ENCODE measurements around the gene PUSL1.

Gene PUSL1

DNA sequence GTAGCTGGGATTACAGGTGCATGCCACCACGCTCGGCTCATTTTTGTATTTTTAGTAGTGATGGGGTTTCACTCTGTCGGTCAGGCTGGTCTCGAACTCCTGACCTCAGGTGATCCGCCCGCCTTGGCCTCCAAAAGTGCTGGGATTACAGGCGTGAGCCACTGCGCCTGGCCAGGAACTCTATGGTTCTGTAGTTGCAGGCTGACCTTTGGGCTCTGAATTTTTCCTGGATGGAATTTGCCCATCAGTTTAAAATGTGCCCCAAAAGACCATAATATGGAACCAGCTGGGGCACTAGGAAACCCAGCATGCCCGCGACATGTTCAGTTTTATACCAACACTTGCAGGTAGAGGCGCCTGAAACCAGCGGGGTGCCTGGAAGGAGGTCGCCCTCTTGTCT is 29.8 kb upstream of the PUSL1 start:
- TF ChIP-seq, protein P1, sequence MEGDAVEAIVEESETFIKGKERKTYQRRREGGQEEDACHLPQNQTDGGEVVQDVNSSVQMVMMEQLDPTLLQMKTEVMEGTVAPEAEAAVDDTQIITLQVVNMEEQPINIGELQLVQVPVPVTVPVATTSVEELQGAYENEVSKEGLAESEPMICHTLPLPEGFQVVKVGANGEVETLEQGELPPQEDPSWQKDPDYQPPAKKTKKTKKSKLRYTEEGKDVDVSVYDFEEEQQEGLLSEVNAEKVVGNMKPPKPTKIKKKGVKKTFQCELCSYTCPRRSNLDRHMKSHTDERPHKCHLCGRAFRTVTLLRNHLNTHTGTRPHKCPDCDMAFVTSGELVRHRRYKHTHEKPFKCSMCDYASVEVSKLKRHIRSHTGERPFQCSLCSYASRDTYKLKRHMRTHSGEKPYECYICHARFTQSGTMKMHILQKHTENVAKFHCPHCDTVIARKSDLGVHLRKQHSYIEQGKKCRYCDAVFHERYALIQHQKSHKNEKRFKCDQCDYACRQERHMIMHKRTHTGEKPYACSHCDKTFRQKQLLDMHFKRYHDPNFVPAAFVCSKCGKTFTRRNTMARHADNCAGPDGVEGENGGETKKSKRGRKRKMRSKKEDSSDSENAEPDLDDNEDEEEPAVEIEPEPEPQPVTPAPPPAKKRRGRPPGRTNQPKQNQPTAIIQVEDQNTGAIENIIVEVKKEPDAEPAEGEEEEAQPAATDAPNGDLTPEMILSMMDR (IDR thresholded peaks at IDR 0.05), result no peak
- DNase-seq (ENCODE audit: low spot score), result no peak
- no peak overlapping the region for H3K27ac ChIP-seq
- H3K4me3 ChIP-seq, result no peak overlapping the region

DNA sequence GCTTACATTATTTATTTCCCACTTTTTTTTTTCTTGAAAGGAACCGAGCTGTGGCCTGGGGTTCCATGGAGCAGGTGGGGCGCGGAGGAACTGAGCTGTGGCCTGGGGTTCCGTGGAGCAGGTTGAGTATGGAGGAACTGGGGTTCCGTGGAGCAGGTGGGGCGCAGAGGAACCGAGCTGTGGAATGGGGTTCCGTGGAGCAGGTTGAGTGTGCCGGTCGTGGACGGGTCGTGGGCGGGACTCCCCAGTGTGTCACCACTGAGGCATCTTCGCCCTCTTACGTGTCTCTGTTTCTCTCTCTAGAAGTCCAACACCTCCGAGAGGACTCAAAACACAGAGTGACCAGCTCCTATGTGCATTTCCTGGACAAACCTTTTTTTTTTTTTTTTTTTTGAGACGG is 29.4 kb upstream of the PUSL1 start:
- Histone ChIP-seq H3K27ac (no peak overlapping the region), H3K4me3 (no peak overlapping the region)
- TF ChIP-seq, protein P1 (IDR thresholded peaks at IDR 0.05), result no peak
- no peak for DNase-seq (ENCODE audit: low spot score)

- TF ChIP-seq, protein P1 (IDR thresholded peaks at IDR 0.05), result no peak
- no peak for DNase-seq (ENCODE audit: low spot score)
- Histone ChIP-seq H3K27ac (no peak overlapping the region), H3K4me3 (no peak overlapping the region)
These were observed 27.5 kb upstream of the PUSL1 start for GRCh38 chr1:1280782-1281481.

DNA sequence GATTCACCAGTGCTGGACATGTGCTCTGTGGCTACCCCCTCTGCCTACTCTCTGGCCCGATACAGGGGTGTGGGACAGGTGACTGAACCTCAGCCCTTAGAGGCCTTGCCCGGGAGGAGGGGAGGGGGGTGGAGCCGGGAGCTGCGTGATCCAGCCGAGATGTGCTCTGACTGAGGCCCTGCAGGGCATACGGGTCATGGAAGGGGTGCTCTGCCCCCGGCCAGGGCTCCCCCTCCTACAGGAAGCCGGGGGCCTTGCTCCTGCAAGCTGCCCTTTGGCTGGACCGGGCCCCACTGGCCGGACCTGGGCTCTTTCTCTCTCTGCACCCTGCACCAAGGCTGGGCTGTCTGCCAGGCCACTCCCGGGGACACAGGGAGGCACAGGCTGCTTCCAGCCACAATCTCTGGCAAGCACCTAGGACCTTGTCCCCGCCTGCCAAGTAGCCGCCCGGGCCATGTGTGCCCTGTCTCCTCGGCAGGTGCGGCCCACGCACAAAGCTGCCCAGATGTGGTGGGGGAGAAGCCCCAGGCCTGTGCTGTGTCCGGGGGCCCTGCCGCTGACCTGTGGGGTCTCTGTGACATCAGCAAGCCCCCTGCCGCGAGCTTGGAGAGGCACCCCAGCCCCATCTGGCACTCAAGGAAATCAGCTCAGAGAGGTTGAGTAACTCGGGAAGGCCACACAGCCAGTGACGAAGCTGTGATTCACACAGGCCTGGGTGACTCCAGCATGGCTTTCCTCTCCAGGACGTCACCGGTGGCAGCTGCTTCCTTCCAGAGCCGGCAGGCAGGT is 26.7 kb upstream of the PUSL1 start:
- DNase-seq (ENCODE audit: low spot score), result no peak
- H3K4me3 ChIP-seq, result no peak overlapping the region
- TF ChIP-seq, protein P1 (IDR thresholded peaks at IDR 0.05), result no peak
- no peak overlapping the region for H3K27ac ChIP-seq

DNA sequence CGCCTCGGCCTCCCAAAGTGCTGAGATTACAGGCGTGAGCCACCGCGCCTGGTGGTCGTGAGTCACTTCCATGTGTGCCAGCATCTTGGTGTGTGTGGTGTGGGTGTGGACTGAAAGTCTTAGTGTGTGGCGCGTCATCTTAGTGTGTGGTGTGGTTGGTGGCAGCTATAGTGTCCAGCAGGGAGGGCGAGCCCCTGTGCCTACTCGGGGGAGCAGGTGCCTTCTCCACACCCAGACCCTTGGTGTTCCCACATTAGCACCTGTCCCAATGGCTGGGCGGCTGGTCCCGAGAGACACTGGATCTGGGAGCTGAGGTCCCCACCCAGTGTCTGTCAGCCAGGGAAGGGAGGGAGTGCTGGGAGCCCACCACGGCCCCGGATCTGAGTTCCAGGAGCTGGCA is 25.4 kb upstream of the PUSL1 start:
- no peak for DNase-seq (ENCODE audit: low spot score)
- TF ChIP-seq, protein P1 (IDR thresholded peaks at IDR 0.05), result no peak
- no peak overlapping the region for H3K4me3 ChIP-seq
- H3K27ac ChIP-seq, result no peak overlapping the region

DNA sequence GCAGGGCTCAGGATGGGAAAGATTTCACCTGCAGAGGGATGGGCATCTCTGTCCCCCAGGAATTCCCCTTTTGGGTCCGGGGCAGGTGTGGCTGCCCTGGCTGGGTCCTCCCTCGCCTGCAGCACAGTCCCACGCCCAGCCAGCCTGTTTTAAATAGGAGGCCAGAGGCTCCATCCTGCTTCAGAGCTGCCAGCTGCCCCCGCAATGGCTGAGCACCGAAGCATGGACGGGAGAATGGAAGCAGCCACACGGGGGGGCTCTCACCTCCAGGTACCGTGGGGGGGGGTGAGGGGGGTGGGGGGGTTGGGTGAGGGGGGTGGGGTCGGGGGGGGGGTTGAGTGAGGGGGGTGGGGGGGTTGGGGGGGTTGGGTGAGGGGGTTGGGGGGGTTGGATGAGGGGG is 24.6 kb upstream of the PUSL1 start:
- TF ChIP-seq, protein P1 (IDR thresholded peaks at IDR 0.05), result no peak
- Histone ChIP-seq H3K27ac (no peak overlapping the region), H3K4me3 (no peak overlapping the region)
- DNase-seq (ENCODE audit: low spot score), result no peak
